Kidney epithelial cell (primary cell): ENCODE results near the gene ICE1. TPM values are rescaled to one million over a fixed set of nuclear protein-coding genes. Genes with fewer than 3 reads are reported as not detected.

Experiments used
- DNase-seq: peaks from one replicate; pipeline ENCODE4 v3.0.0-alpha.2; 2010; ENCODE audit warnings: low read depth
- H3K27me3 ChIP-seq: 2 replicates; pipeline ENCODE4 v1.6.0; 2011; ENCODE audit warnings: low read length; ENCODE audit not compliant: control insufficient read depth, insufficient read depth
- H3K36me3 ChIP-seq: 2 replicates; pipeline ENCODE4 v1.5.1; 2011; ENCODE audit warnings: low read length; ENCODE audit not compliant: control insufficient read depth, insufficient read depth
- H3K4me3 ChIP-seq: 2 replicates; pipeline ENCODE4 v1.5.1; 2011; ENCODE audit warnings: low read depth, mild to moderate bottlenecking, control low read depth, low read length
- total RNA-seq: library from RNA; depleted of rRNA; stranded (reverse); fragments of >200 nt; gene quantifications from 2 replicates; pipeline ENCODE4 v1.2.3, GENCODE V29; 2015
- TF ChIP-seq, protein P1 (sequence below): IDR thresholded peaks from 2 replicates; pipeline ENCODE4 v1.5.1; 2011; ENCODE audit warnings: mild to moderate bottlenecking, moderate library complexity, low read length, control low read depth, inconsistent platforms; ENCODE audit not compliant: insufficient read depth, poor library complexity, severe bottlenecking

The ICE1 gene, protein sequence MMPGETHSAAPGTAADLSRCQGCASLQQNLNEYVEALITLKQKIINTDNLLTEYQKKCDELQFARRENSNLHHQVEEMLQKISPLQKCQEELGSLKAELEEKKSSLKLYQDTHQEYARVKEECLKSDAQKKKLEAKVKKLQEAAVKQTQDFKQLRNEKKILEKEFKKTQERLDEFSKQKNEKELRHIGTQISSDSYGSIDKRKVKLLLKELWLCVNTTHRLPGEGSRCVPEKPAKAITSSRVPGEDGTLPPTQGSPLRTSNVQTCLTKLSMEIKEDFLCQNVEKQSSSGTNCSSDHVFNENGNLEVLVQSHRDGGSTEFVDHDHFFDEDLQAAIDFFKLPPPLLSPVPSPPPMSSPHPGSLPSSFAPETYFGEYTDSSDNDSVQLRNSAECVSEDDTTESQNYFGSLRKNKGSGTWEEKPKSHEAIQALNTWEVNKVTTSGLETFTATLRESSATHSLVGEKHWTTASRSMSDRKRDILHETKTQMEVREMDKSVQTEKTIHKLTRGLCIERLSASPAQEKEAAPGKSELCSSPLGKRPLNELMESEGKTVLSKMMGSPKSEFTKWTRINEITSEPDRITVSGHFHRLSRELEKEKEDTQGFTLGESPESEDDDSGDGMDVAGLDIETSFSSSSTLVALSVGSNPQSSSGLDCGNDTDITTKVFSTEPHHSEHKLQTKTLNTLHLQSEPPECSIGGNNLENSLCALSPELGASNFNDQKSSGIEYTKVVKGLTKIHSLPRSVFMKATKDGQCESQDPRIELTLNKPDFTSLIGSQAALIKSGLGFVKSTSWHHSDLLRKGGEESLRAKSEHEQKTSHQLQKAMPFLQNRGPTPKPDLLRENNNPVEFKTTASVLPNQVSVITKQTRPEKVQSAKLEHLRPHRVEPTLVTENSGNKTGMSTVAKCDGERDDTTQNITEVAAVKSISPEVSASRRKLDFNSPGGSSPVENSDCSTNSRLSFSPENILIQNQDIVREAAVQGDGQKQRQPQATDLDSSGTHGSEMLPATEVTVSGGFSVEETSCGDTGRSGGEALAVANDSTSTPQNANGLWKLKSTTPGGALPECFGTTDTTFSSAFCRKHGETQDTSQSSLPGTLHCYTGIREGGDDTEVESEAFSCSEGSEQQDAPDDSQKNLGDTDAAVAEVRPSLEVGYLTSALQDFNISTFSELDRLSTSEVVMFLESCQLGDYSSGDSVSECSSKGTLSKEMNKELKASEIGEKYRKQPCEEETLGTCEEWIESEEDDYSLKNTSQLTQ (N-terminal part only)
- 28.6 and 30.5 TPM in 2 replicates for total RNA-seq

DNA sequence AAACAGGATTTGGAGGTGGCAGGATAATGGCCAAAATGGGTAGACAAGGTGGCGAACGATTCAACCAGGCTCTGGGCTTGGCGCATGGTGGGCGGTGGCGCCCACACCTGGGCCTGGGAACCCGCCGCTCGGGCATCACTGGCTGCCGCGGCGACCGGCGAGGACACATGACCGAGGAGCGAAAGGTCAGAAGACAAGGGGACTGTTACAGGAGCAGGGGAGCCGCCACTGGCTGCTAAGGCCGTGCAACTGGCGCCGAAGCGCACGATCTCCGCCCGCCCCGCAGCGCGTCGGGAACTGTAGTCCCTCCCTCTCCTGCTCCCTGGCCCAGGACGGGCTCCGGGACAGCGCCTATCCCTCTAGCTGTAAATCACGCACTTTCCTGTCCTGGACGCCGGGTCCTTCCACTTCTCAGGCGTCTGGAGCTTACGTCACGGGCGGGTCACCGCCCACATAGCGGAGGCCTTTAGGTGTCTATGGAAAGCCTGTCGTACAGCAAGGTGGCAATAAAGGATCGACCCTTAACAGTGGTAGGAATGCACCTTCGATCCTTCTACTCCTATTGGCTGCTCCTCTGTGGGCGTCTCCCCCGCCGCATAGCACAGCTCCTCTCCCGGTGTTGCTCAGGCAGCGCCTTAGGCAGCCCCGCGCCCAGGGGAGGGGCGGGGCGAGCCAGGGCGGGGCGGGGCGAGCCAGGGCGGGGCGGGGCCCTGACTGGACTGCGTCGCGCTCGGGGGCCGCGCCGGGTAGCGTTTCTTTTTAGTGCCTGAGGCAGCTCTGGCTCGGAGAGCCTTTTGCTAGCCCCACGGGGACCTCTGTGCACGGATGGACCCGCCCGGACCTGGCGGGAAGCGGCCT lies at the start of gene ICE1:
Gene ICE1, plus strand, starts transcription at position 717 of the 858 bp plus-strand sequence. CDS start 239 bp downstream, outside the sequence.
- H3K36me3 ChIP-seq, result no peaks in the 10 kb centered on the region
- peak; percentile 88 for DNase-seq
- H3K4me3 ChIP-seq, result peak within 1 kb of the TSS; percentile 89
- TF ChIP-seq, protein P1, sequence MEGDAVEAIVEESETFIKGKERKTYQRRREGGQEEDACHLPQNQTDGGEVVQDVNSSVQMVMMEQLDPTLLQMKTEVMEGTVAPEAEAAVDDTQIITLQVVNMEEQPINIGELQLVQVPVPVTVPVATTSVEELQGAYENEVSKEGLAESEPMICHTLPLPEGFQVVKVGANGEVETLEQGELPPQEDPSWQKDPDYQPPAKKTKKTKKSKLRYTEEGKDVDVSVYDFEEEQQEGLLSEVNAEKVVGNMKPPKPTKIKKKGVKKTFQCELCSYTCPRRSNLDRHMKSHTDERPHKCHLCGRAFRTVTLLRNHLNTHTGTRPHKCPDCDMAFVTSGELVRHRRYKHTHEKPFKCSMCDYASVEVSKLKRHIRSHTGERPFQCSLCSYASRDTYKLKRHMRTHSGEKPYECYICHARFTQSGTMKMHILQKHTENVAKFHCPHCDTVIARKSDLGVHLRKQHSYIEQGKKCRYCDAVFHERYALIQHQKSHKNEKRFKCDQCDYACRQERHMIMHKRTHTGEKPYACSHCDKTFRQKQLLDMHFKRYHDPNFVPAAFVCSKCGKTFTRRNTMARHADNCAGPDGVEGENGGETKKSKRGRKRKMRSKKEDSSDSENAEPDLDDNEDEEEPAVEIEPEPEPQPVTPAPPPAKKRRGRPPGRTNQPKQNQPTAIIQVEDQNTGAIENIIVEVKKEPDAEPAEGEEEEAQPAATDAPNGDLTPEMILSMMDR, result no peak
- no peaks in the 10 kb centered on the region for H3K27me3 ChIP-seq

DNA sequence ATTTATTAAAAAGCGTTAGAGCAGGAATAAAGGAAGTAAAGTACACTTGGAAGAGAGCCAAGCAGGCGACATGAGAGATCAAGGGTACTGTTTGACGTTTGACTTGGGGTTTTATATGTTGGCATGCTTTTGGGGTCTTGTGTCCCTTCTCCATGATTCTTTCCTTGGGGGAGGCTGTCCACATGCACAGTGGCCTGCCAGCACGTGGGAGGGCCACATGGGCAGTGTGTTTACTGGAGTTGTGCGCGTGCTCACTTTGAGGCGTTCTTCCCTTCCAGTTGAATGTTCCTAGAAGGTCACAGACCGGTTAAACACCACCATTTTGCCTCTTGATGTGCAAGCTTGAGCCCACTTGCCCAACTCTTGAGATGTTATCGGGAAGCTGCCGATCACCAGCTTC lies 49.5 kb upstream of the ICE1 start:
- TF ChIP-seq, protein P1, result no peak
- Histone ChIP-seq H3K36me3 (no peaks in the 10 kb centered on the region), H3K27me3 (no peaks in the 10 kb centered on the region), H3K4me3 (no peak overlapping the region)
- no peak for DNase-seq

DNA sequence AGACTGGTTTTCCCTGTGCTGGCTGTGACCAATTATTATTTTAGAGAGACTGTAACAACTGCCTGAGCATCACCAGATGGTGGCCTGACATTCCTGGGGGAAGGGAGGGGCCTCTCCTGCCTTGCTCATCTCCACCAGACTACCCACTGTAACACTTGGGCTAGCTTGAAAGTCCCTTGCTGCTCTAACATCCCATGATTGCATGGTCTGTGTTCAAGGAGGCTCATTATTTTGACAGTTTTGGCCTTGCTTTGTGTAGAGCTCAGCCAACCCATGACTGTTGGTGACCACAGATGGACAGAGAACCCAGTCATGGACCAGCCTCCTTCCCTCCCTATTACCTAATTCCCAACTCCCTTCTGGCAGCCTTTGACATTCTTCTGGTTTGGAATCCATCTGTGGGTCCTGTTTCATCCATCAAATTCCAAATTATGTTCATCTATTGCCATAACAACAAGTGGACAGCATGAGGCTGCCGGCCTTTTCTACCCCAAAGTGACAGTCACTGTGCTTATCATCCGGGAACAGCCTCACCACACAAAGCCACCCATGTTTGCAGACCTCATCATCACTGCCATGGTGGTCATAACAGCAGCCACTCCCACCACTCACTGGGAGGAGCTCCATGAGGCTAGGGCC lies 49.0 kb upstream of the ICE1 start:
- TF ChIP-seq, protein P1, result no peak
- no peak for DNase-seq
- H3K27me3 ChIP-seq, result no peaks in the 10 kb centered on the region
- H3K36me3 ChIP-seq, result no peaks in the 10 kb centered on the region
- no peak overlapping the region for H3K4me3 ChIP-seq

DNA sequence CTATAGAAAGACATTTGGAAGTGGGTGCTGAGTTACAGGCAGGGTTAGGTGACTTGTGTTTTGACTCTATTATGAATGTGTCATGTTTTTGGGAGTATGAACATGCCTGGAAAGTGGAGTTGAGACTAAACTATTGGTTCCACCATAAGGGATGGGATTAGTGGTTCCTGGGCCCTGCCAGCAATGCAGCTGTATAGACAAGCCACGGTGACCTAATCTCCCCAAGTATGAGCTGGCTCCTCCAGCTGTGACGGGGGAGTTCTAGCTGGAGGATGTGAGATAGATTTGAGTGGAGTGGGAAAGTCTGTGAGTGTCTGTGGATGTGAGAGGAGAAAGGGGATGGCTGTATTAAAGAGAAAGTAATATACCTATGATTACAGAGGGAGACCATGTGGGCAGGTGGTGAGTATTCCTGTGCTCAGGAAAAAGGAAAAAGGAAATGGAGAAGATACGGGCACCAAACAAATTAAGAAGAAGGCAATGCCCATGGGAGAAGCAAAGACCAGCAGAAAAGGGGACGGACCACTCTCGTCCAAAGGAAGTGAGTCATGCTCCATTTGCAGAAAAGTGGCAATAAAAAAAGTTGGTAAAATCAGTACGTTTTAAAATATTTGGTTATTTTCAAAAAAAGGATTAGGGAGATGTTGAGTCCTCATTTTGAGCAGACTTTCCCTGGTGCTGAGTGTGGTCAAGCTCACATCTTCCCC lies 48.3 kb upstream of the ICE1 start:
- TF ChIP-seq, protein P1, result no peak
- Histone ChIP-seq H3K4me3 (no peak overlapping the region), H3K36me3 (no peaks in the 10 kb centered on the region), H3K27me3 (no peaks in the 10 kb centered on the region)
- no peak for DNase-seq
